OCI-LY7 (cell line): ENCODE measurements around the gene PSTPIP2.

Source experiments
- CTCF ChIP-seq: fragments of 200-600 bp; sonication (generic); conservative IDR thresholded peaks from 2 replicates; pipeline ENCODE4 v1.5.1; 2014; ENCODE audit warnings: mild to moderate bottlenecking, antibody characterized with exemption, low read length, moderate library complexity, mixed read lengths
- EZH2phosphoT487 ChIP-seq: fragments of 200-600 bp; sonication (generic); IDR thresholded peaks from 2 replicates; pipeline ENCODE4 v1.6.1; 2018; ENCODE audit warnings: low read depth, borderline replicate concordance, mild to moderate bottlenecking, mixed run types, antibody characterized with exemption, low read length, moderate library complexity, mixed read lengths

- TF ChIP-seq CTCF (no peak), EZH2phosphoT487 (no peak)
These were observed 87.4 kb downstream of the PSTPIP2 start for GRCh38 chr18:45984546-45985235.
